GM19395 (cell line): ENCODE measurements around the gene EBLN1.

Source experiments
- ATAC-seq: cut with Tn5 transposase; IDR thresholded peaks from one replicate; pipeline ENCODE4 v1.9.1; 2021; ENCODE audit warnings: mild to moderate bottlenecking, moderate library complexity; ENCODE audit not compliant: unreplicated experiment

The EBLN1 gene

GRCh38 chr10:22217842-22218241, at the start of gene EBLN1:
Gene EBLN1 (minus strand): TSS chr10:22218015. CDS start chr10:22209983, 8,032 bp downstream.
- no peak for ATAC-seq

GRCh38 chr10:22265839-22266537, 48.2 kb upstream of the EBLN1 start:
- no peak for ATAC-seq

- no peak for ATAC-seq
These were observed 45.3 kb upstream of the EBLN1 start for GRCh38 chr10:22263106-22263505.

- no peak for ATAC-seq
These were observed 41.5 kb upstream of the EBLN1 start for GRCh38 chr10:22259280-22259679.

DNA sequence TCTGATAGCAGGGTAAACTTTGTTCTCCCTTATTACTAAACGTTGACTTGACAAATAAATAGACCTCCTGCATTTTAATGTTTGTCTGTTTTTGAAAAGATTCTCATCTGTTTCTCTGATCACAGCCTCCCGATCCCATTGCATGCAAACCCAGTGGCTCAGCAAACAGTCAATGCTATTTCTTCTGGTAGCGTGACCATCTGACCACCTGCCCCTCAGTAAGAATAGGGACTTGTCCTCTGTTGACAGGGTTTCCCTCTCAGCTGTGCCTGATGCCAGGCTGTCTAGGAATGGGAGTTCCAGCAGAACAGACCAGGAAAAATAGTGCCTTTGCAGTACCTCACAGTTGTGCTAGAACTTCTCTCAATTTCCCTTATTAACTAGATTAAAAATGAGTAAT, 40.7 kb upstream of the EBLN1 start:
- no peak for ATAC-seq

DNA sequence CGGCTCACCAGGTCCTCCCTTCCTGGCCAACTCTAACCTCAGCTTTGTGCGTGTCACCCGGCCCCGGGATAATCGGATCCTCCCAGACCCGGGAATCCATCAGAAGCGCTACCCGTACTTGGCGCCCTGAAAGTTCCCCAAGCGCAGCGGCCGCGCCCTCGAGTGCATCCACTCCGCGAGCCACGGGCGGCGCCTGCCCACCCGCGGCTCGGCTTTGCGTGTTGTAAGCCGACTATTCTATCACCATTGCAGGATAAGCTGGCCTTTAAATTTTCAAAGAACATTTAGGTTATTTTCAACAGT, 35.7 kb upstream of the EBLN1 start:
- no peak for ATAC-seq

DNA sequence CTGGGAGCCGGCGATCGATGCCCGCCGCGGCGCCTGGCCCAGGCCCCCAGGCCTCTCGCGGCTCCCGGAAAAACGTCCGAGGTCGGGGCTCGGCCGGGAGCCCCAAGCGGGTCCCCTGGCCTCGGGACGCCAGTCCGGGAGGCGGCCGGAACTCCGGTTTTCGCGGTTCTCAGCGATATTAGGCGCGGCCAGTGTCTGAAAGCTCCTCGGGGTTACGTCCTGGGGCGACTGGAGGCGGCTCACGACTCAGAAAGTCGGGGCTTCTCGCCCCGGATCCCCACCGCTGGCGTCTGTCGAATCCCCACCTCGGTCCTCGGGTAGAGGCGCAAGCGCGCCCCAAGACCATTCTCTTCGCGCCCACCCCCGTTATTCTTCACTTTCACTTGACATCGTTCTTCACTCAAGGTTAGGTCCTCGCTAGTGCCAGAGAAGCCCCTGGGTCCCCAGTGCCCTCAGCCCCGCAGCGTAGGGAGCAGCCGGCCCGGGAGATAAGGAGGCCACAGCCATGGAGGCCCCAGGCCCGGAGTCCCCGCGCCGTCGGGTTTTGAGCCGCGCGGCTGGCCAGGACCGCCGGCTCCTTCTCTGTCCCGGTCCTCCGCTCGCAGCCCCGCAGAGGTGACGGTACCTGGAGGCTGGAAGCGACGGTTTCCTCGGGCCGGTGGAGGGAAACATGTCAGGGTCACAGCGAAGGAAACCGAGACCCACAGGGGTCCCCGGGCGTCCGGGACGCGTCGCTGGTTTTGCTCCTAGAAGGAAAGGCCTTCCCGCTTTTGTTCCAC, 35.2 kb upstream of the EBLN1 start:
- peak; percentile 35 for ATAC-seq

DNA sequence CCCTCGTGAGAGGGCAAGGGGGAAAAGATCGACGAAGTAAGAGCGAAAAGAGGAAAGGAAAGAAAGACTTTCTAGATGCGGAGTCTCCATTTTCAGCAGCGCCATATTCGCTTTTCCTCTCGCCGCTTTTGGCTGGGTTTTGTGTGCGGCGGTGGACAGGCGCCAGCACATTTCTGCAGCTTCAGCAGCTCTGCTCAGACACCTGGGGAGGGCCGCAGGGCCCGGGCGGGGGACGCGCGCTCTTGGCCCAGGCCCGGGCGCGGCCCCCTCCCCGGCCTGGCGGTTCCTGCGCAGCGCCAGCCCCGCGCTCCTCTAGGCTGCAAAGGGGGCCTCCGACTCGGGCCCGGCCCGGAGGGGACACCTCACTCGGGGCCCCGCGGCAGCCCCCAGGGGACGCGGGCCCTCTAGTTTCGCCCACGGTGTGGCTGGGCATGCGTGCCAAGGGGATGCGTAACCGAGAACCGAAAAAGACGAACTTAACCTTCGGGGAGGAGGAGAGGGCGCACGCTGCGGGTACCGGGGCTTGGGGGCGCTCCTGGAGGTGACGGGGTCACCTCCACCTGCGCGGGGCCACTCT, 34.5 kb upstream of the EBLN1 start:
- peak; percentile 62 for ATAC-seq

- ATAC-seq = peak; percentile 63
These were observed 34.0 kb upstream of the EBLN1 start for GRCh38 chr10:22251751-22252223.

DNA sequence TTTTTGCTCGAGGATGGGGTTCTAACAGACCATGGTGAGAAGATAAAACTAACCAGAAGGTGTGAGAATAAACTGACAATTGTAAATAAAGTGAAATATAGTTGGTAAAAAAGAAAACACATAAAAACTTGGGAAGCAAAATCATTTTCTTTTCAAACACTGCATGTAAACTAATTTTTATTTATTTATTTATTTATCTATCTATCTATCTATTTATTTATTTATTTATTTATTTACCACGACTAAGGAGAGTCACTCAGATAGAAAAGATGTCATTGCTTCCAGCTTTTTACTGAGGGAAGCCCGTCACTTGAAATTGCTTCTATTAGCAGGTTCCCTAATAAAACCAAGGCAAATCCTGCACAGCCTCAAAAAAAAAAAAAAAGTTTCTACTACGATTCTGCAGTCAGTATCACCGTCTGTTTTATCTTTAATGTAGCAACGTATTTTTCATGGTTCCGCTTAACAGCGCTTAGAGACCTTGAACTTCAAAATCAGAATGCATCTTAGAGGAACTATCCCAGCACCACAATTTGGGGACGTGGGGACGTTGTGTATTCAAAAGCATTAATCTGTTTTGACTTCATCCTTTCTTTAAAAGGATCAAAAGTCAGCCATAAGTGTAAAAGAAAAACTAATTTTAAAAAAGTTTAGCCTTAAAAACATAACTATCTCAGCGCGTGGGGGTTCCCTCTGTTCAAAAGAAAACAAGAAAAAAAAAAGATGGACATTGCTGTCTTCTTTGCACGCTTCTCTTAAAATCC, 33.3 kb upstream of the EBLN1 start:
- peak; percentile 8 for ATAC-seq

DNA sequence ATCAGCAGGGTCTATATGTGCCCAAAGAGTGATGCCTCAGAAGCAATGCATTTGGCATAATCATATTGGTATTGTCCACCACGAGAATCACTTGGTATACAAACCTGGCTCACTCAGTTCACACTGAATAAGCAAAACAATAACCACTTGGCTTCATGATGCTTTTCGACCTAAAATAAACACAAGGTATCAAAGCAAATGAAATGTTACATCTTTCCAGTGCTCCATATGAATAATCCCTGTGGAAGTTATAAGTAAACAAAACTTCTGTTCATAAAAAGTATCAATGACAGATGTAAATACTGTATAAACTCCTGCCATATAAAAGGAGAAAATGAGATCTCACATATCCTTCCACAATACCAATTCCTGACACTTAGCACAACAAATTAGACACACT, 29.8 kb upstream of the EBLN1 start:
- ATAC-seq = no peak

GRCh38 chr10:22246680-22247391, 29.0 kb upstream of the EBLN1 start:
- no peak for ATAC-seq

- ATAC-seq = no peak
These were observed 27.8 kb upstream of the EBLN1 start for GRCh38 chr10:22245567-22245966.

- no peak for ATAC-seq
These were observed 27.0 kb upstream of the EBLN1 start for GRCh38 chr10:22244855-22245254.

GRCh38 chr10:22244001-22244400, 26.2 kb upstream of the EBLN1 start:
- ATAC-seq = no peak

DNA sequence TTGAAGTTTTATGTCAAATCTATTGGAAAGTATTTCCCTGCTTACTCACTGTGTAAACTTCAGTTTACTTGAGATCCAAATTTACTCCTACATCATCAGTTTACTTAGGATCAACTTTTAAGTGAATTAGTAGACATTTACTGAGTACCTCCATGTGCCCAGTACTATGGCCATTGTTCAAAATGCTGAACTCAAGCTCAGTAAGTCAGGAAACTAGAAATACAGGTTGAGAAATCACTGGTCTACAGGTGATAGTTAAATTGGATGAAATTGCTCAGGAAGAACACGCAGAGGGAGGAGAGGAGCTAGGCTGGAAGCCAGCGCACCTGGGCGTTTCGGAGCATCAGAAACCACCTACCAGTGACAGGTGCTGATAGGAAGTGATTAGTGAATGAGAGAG, 25.5 kb upstream of the EBLN1 start:
- no peak for ATAC-seq

- no peak for ATAC-seq
These were observed 13.4 kb upstream of the EBLN1 start for GRCh38 chr10:22231260-22231659.

- ATAC-seq = peak; percentile 31
These were observed 12.5 kb upstream of the EBLN1 start for GRCh38 chr10:22230158-22230833.

GRCh38 chr10:22229802-22230157, 12.0 kb upstream of the EBLN1 start:
- no peak for ATAC-seq
